Left ventricle myocardium superior (tissue), 1 donor: ENCODE measurements around the gene CES2. TPM values are rescaled to one million over a fixed set of nuclear protein-coding genes. Genes with fewer than 3 reads are reported as not detected.
"Not testable (repeated sequence)": the region's sequence is repeated elsewhere in the genome, so short reads cannot be mapped to it uniquely, and the experiment has no call there.

ENCODE experiments used
- ATAC-seq: fragments of 200-7000 bp; cut with Tn5 transposase; one replicate; pipeline ENCODE4 v1.9.1; 2020; ENCODE audit warnings: mild to moderate bottlenecking, moderate library complexity
- DNase-seq: peaks from one replicate; pipeline ENCODE4 v3.0.0-alpha.2; 2020
- intact Hi-C: fragments of 100-400 bp; cut with micrococcal nuclease; formaldehyde crosslinking; loops from one replicate; pipeline ENCODE4 v1.11.0; 2022
- total RNA-seq: library from RNA; stranded (reverse); fragmentation: NEBNext Ultra II Directional; extraction: Animal tissue kit (Norgen Biotek cat#: 25700); gene quantifications from one replicate; pipeline ENCODE4 v1.2.1, GENCODE V29; 2021
- donor health status: DM: no; HTN: yes; CAD: no; lungs with severe emphysema.

Gene CES2
- total RNA-seq, 1 donor from 2014 or later = 103 TPM

- intact Hi-C loops = no loop called here
- DNase-seq (peak; percentile 53), ATAC-seq (peak; percentile 19)
These were observed 13.0 kb downstream of the CES2 start for GRCh38 chr16:66948134-66948836.

GRCh38 chr16:66948837-66949225 is 13.5 kb downstream of the CES2 start:
- no peak for DNase-seq
- intact Hi-C loops = no loop called here
- peak; percentile 4 for ATAC-seq

- ATAC-seq (no peak), DNase-seq (no peak)
- intact Hi-C loops = no loop called here
These were observed 14.2 kb downstream of the CES2 start for GRCh38 chr16:66949472-66949871.

GRCh38 chr16:66950437-66950836 is 15.1 kb downstream of the CES2 start:
- intact Hi-C loops = no loop called here
- ATAC-seq (no peak), DNase-seq (no peak)

- no peak for DNase-seq
- intact Hi-C loops = no loop called here
- no peak for ATAC-seq
These were observed 15.9 kb downstream of the CES2 start for GRCh38 chr16:66950971-66951790.

GRCh38 chr16:66952430-66953110 is 17.3 kb downstream of the CES2 start:
- intact Hi-C loops = no loop called here
- DNase-seq (no peak), ATAC-seq (no peak)

- intact Hi-C loops = no loop called here
- ATAC-seq (no peak), DNase-seq (no peak)
These were observed 18.3 kb downstream of the CES2 start for GRCh38 chr16:66953462-66954096.

GRCh38 chr16:66954097-66954659 is 18.9 kb downstream of the CES2 start:
- intact Hi-C loops = no loop called here
- ATAC-seq (peak; percentile 76), DNase-seq (peak; percentile 73)

- DNase-seq, ATAC-seq, intact Hi-C loops: not testable (repeated sequence)
These were observed 20.2 kb downstream of the CES2 start for GRCh38 chr16:66955363-66956153.

GRCh38 chr16:66956154-66956457 is 20.8 kb downstream of the CES2 start:
- intact Hi-C loops, ATAC-seq: not testable (repeated sequence)

GRCh38 chr16:66958857-66959703 is 23.8 kb downstream of the CES2 start:
- intact Hi-C loops = no loop called here
- ATAC-seq = no peak
- no peak for DNase-seq

More at GRCh38 chr16:66956154-66956457, 20.8 kb downstream of the CES2 start:
- not testable (repeated sequence) for DNase-seq

- intact Hi-C loops = no loop called here
- ATAC-seq (peak; percentile 65), DNase-seq (peak; percentile 48)
These were observed 24.4 kb downstream of the CES2 start for GRCh38 chr16:66959704-66960161.

- no peak for ATAC-seq
- DNase-seq = no peak
- intact Hi-C loops = no loop called here
These were observed 25.0 kb downstream of the CES2 start for GRCh38 chr16:66960270-66960669.

- intact Hi-C loops = no loop called here
- ATAC-seq = peak; percentile 71
- DNase-seq = peak; percentile 67
These were observed 25.9 kb downstream of the CES2 start, which contains the start of gene CES3 for GRCh38 chr16:66961065-66961744. Gene CES3 (plus strand): TSS chr16:66961266. CDS start chr16:66961308, 42 bp downstream.

GRCh38 chr16:66961914-66962313 is 26.6 kb downstream of the CES2 start:
- DNase-seq = no peak
- intact Hi-C loops = no loop called here
- ATAC-seq = peak; percentile 31

- intact Hi-C loops = no loop called here
- DNase-seq = no peak
- ATAC-seq = no peak
These were observed 28.7 kb downstream of the CES2 start for GRCh38 chr16:66964049-66964448.

GRCh38 chr16:66968847-66969246 is 33.5 kb downstream of the CES2 start:
- ATAC-seq (no peak), DNase-seq (peak; percentile 6)
- intact Hi-C loops = no loop called here
